ENCODE results near the gene PSG11.
"Not testable (repeated sequence)": the region's sequence is repeated elsewhere in the genome, so short reads cannot be mapped to it uniquely, and the experiment has no call there.

PSG11 gene

GRCh38 chr19:43026369-43026768 is at the start of gene PSG11:
PSG11 (minus strand) TSS chr19:43026469; CDS start chr19:43026372, 97 bp downstream.
- not testable (repeated sequence) for DNase-seq

GRCh38 chr19:43062418-43062817 is 36.1 kb upstream of the PSG11 start:
- not testable (repeated sequence) for DNase-seq

GRCh38 chr19:43061326-43061725 is 35.1 kb upstream of the PSG11 start:
- DNase-seq = not testable (repeated sequence)

- DNase-seq = not testable (repeated sequence)
These were observed 34.0 kb upstream of the PSG11 start for GRCh38 chr19:43060254-43060653.

- not testable (repeated sequence) for DNase-seq
These were observed 33.2 kb upstream of the PSG11 start for GRCh38 chr19:43059482-43059881.

- not testable (repeated sequence) for DNase-seq
These were observed 32.2 kb upstream of the PSG11 start for GRCh38 chr19:43058440-43058839.

GRCh38 chr19:43047966-43048365 is 21.7 kb upstream of the PSG11 start:
- not testable (repeated sequence) for DNase-seq

- DNase-seq = not testable (repeated sequence)
These were observed 20.3 kb upstream of the PSG11 start for GRCh38 chr19:43046578-43046977.

GRCh38 chr19:43043492-43044180 is 17.4 kb upstream of the PSG11 start:
- DNase-seq = not testable (repeated sequence)

GRCh38 chr19:43031645-43032044 is 5.4 kb upstream of the PSG11 start:
- DNase-seq = not testable (repeated sequence)

GRCh38 chr19:43028866-43029265 is 2.6 kb upstream of the PSG11 start:
- DNase-seq = no peak

- DNase-seq = not testable (repeated sequence)
These were observed 1.7 kb upstream of the PSG11 start for GRCh38 chr19:43027985-43028384.

- not testable (repeated sequence) for DNase-seq
These were observed 792 bp upstream of the PSG11 start for GRCh38 chr19:43027061-43027460.

- not testable (repeated sequence) for DNase-seq
These were observed 4.2 kb downstream of the PSG11 start for GRCh38 chr19:43022098-43022497.

- not testable (repeated sequence) for DNase-seq
These were observed 4.6 kb downstream of the PSG11 start for GRCh38 chr19:43021629-43022028.

GRCh38 chr19:43019588-43019987 is 6.7 kb downstream of the PSG11 start:
- DNase-seq = not testable (repeated sequence)

GRCh38 chr19:43005841-43006240 is 20.4 kb downstream of the PSG11 start:
- DNase-seq = not testable (repeated sequence)

- not testable (repeated sequence) for DNase-seq
These were observed 21.4 kb downstream of the PSG11 start for GRCh38 chr19:43004846-43005245.

GRCh38 chr19:43003634-43004033 is 22.6 kb downstream of the PSG11 start:
- DNase-seq = not testable (repeated sequence)

GRCh38 chr19:43002948-43003347 is 23.3 kb downstream of the PSG11 start:
- not testable (repeated sequence) for DNase-seq

GRCh38 chr19:42996161-42996560 is 30.1 kb downstream of the PSG11 start:
- DNase-seq = not testable (repeated sequence)

- not testable (repeated sequence) for DNase-seq
These were observed 34.2 kb downstream of the PSG11 start for GRCh38 chr19:42992029-42992604.

- DNase-seq = no peak
These were observed 36.4 kb downstream of the PSG11 start for GRCh38 chr19:42989851-42990250.

- not testable (repeated sequence) for DNase-seq
These were observed 37.1 kb downstream of the PSG11 start for GRCh38 chr19:42989186-42989585.
